ENCODE measurements around the gene WDR86.

Gene WDR86

DNA sequence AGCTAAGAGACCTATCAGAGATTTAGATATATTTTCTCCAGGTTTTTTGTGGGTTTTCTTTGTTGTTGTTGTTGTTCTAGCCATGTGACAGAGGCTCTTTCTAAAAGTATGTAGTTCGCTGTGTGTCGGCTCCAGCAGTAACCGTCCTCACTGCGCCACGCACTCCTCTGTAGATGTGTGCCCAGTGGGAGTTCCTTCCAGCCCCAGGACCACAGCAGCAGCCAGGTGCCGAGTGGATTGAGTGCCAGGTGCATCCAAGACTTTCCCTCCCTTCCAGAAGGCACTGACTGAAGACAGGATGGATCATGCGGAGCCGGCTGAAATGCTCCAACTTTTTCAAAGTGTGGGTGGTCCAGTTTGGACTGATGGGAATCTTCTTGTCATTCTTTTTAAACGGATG is 31.8 kb downstream of the WDR86 start:
- no peak for DNase-seq

DNA sequence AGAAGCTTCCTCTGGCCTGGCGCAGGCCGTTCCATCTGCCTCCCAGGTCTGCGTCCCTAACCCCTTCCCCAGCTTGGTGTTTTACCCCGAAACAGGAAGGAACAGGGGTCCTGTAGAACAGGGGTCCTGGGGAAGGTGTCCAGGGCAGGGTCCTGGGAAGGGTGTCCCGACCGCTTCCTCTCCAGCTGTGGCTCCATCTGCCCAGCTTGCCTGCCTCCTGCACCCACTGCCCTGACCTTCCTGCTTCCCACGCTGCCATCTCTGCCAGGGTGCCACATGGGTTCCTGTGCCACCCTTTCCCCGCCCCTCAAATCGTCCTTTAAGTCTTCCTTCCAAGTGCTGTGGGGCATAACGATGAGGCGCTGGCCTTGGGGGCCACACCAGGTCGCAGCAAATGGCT is 32.4 kb downstream of the WDR86 start:
- DNase-seq, result no peak

DNA sequence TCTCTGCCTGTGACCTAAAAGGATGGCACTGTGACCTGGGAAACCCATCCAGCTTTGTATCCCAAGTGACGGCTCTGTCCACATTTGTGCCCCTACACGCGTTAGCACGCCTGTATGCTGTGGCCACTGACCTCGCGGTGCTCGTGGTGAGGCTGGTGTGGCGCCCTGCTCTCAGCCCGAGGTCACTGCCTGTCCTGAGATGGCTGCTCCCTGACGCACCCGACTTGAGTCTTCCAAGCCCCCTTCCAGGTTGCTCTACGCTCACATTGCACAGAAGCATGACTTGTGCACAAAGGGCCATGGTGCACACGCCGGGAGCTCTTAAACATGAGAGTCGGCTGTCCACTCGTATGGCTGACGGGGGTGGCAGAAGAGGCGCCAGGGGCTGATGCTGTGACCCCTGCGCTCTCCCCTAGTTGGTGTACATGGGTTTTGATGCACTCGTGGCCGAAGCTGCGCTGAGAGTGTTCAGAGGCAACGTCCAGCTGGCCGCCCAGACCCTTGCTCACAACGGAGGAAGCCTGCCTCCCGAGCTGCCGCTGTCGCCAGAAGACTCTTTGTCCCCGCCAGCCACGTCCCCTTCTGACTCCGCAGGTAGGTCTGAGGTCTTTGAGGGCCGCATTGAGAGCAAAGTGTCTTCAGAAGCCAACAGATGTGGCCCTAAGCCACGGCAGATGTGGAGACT is 33.5 kb downstream of the WDR86 start:
- DNase-seq, result no peak

DNA sequence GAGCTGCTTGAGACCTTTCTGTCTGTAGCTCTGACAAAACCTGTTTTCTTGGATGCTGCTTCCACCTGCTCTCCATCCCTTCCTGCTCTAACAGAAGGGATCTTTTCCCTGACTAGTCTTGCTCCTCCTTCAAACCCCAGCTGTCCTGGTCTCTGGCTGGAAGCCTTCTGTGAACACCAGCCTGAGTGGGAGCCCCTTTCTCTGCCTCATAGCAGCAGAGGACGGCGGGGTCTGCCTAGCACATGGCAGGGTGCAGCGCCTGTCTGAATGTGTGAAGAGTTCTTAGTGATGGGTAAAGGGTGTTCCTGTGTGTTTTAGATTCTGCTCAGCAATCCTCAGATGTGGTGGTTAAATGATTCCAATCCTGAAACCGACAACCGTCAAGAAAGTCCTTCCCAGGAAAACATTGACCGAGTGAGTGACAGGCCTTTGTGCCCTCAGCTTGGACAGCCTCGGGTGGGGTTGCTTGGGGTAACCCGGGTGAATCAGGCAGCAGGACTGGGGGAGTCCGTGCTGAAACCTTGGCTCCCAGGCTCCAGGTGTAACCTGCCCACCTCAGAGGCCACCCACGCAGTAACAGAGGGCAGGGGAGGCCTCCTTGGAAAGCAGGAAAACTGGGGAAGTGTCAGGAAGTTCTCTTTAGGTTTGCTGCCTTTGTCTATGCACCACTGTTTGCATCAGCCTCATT is 34.2 kb downstream of the WDR86 start:
- DNase-seq, result no peak

DNA sequence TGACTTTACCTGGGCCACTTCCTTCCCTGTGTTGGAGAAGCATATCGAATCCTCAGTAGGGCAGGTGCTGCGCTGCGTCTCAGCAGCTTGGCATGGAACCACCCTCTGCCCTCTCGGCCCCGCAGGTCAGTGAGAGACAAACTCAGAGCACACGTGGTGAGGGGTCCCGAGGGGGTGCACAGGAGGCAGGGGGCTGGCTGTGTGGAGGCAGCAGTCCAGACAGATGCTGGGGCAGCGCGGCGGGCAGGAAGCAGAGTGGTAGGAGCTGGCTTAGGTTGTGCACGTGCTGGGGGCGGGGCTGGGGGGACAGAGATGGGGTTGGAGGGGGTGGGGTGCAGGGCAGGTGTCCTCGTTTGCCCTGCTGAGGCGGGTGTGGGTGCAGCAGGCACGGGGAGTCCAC is 35.1 kb downstream of the WDR86 start:
- no peak for DNase-seq

DNA sequence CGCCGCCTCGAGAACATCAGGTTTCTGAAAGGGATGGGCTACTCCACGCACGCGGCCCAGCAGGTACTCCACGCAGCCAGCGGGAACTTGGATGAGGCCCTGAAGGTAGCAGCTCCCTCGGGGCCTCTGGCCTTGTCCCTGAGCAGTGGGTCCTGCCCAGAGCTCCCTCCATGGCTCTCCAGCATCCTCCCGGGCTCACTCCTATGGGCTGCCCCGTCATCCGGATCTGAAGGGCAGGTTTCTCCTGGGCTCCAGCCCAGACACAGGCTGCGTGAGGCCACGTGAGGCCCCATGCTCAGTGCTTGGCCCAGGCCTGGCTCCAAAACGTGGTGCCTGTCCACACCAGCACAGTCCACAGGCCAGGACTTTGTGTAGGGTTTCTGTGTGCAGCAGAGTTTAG is 35.7 kb downstream of the WDR86 start:
- no peak for DNase-seq

DNA sequence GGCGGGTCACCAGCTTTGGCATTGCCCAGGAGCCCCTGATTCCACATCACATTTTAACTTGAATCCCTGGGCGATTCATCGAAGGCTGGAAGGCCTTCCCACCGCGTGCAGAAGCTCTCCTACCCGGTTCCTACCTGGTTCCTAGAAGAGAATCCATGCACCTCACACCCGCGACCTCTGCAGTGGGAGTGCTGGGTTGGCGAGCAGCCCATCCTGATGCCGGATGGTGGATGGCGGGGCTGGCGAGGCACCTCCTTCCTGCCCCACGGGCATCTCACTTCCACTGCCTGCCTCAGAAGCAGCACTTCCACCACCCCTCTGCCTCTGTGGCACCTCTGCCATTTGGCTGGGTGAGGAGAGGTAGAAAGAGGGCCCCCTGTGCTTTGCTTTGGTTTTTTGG is 36.2 kb downstream of the WDR86 start:
- no peak for DNase-seq

DNA sequence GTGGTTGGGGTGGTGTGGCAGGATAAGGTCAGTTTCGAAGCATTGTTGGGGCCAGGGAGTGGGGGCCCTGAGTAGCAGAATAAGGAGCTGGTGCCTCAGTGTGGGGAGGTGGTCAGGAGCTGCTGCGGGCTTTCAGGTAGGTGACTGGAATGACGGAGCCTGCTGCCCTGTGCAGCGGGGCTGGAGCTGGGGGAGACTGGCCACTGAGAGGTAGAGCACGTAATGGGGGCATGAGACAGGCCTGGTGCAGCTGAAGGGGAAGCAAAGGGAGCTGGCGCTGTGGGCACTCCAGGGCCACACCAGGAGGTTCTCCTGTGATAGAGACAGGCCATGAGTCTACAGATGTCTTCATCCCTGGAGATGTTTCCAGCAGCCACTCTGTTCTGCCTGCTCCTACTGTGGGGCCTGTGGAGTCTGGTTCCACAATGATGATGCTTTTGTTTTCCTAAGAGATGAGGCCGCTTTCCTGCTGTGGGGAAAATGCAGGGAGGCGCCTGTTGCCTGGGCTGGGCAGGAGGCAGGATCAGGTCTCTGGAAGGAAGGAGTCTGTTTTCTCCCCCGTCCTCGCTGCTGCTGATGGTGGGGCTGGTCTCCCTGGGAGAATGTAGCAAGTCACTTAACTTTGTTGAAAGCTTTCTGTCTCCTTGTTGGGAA is 37.1 kb downstream of the WDR86 start:
- no peak for DNase-seq

DNA sequence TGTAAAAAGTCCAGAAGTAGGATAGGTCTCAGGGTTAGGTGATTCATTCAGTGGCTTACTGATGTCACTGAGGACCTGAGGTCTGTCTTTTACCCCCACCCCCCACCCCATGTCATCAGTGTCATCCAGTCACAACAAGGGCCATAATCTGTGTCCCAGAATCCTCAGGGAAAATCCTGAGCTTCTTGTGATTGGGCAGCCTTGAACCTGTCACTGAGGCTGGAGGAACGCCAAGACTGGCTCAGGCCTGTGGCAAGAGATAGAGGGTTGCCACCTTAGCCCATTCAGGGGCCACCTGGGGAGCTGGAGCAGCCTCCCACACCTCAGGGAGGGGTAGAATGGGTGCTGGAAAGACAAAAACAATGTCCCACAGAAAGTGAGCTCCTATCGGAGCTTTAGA is 38.6 kb downstream of the WDR86 start:
- no peak for DNase-seq

DNA sequence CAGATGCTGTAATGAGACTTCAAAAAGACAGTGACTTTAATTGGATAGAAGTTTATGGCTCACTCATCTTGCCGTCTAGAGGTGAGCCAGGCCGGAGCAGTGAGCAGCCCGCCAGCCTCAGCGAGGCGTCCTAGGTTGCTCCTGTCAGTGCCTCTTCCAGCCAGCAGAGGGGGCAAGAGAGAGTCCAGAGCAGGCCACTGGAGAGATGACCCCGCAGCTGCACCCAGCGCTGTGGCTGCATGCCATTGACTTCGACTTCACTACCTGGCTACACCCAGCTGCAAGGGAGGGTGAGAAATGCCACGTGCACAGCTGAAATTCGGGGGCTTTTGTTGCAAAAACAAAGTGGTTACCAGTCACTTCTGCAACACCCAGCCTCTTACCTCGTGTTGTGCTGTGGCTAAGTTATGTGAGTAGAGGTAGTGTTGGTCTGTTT is 41.7 kb downstream of the WDR86 start:
- peak; percentile 82 for DNase-seq

DNA sequence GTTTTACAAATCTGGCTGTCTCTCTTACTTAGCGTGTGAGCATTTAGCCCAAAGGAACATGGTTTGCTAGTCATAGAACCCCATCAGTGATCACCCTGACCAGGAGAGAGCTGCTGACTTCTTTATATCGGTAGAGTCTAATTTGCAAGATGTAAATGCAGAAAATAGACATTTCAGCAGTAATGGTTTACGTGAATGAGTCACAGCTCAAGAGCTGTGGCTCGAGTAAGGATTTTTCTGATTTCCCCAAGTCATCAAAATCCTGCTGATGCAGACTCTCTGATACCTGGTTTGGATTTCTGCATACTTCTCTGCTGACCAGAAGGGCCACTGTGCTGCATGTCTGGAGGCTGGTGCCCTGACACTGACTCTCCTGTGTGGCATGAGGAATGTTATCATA is 42.6 kb downstream of the WDR86 start:
- no peak for DNase-seq

DNA sequence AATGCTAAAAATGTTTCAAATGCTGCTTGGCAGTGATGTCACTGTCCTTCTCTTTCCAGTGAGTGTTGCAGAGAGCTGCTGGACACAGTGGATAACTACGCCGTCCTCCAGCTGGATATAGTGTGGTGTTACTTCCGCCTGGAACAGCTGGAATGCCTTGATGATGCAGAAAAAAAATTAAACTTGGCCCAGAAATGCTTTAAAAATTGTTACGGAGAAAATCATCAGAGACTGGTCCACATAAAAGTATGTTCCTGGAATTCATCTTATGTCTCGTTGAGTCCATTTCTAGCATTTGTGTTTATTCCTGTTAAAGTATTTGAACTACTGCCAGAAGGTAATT is 43.0 kb downstream of the WDR86 start:
- DNase-seq, result no peak

DNA sequence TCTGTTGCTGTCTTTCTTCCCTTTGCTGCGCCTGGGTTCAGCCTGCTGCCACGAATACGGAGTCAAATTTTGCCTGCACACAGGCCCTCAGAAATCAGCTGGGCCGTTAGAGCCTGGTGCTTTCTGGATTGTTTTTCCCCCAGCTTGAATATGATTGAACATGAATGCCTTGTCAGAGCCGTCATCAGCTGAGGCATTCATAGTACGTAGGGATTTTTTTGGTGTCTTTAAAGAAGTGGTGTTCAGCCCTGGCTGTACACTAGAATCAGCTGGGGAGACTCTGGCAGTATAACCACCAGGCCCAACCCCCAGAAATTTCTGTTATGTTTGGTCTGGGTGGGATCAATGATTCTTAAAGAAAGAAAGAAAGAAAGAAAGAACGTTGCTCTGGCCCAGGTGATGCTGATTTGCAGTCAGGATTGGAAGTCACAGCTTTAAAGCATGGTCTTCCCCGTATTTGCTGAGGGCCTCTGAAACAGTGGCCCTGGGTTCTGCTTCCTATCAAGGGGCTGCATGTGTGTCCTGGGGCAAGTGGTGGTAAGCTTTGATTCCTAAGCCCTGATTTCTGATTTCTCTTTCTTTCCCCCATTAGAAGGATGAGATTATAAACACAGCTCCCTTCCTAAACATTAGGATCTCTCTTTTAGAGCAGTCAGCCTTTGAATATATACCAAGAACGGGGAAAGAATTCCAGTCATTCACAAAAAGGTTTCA is 43.5 kb downstream of the WDR86 start:
- DNase-seq, result no peak

DNA sequence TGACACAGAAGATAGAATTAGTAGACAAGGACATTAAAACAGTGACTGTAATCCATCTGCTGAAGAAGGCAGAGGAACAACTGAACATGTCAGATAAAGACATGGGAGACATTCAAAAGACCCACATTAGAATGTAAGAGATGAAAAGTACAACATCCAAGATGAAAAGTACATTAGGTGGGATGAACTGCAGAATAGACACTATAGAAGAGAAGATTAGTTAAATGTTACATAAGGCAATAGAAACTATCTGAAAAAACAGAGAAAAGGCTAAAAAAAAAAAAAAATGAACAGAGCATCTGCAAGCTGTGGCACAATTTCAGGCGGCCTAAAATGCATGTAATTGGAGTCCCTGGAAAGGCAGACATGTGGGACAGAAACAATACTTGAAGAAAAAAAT is 46.7 kb downstream of the WDR86 start:
- no peak for DNase-seq

DNA sequence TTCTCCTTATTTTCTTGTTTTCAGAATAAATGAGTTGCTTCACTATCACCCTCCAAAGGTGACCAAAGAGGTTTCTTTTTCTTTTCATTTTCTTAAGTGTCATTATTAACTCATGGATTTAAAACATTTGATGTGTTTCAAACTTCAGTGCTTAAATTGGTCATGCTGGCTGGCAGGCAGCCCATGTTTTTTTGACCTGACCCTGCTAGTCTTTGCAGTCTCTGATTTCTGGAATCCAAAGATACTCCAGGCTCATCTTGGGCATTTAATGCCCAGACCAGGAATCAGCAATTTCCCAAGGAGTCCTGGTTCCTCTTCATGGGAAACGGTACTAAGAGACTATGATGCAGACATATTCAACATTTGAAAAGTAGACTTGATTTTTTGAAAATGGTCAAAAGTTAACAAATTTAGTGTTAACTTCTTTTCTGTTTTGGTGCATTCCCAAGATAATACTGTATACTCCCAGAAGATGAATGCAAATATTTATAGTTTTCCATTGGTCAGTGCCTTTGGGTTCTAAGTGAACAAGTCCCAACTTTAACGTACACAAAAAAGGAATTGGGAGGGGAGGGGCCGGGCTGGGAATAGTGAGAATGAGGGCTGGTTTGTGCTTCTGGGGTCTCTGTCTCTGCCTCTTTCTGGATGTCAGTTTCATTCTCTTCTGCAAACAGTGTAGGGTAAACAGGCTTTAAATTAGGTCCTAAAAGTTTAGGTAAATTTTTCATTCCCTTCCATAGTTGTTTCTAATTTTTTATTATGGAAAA is 48.5 kb downstream of the WDR86 start:
- no peak for DNase-seq

DNA sequence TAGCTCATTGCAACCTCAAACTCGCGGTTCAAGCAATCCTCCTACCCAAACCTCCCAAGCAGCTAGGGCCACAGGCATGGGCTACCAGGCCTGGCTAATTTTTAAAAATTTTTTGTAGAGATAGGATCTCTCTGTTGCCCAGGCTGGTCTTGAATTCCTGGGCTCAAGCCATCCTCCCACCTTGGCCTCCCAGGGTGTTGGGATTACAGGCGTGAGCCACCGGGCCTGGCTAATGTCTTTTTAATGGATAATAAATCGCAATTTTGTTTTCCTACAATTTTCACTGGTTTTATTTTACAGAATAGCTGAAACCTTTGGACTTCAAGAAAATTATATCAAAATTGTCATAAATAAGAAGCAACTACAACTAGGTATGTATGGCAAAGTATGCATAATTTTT is 57.3 kb downstream of the WDR86 start:
- DNase-seq, result no peak

DNA sequence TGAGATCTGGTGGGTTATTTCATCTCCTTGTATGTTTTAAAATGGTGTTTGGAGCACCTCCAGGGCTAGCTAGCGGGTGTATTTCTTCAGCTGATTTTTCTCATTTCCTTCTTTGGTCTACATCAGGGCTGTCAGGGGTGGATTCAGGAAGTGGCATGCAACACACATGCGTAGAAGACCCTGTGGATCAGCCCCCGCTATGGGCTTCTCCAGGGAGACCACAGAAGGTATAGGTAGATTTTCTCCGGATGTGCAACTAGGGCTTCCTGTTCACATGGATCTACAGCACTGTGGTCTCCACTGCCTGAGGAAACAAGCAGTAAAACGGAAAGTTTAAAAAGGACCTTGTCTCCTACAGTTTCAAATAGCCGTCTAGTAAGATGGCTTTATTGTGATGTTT is 57.9 kb downstream of the WDR86 start:
- peak; percentile 73 for DNase-seq

DNA sequence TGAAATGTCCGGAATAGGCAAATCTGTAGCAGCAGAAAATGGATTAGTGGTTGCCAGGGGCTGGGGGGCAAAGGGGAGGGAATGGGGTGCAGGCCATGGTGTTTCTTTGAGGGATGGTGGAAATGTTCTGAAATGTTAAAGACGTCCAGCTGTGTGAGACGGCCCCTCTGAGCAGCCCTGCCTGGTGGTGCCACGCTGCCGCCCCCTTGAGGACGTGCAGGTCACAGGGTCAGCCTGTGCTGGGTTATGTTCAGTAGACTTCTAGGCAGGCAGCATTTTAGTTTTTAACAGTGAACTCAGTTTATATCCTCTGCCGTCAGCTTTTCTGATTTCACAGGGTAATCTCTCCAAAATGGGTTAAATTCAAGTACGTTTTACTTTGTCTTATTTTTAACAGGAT is 58.8 kb downstream of the WDR86 start:
- peak; percentile 64 for DNase-seq

DNA sequence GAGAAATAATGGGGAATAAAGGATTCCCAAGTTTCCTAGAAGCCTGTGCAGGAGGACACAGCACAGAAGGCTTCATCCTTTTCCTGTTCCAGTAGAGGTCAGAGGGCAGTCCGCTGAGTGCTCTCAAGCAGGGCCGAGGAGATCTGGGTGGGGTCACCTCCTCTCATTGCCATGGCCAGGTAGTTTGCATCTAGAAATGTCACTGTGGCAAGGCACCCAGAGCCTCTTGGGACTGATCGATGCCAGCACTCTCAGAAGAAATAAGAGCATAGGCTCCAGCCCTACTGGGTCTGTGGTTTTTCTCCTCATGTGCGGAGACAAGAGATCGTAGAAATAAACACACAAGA is 60.4 kb downstream of the WDR86 start:
- no peak for DNase-seq

DNA sequence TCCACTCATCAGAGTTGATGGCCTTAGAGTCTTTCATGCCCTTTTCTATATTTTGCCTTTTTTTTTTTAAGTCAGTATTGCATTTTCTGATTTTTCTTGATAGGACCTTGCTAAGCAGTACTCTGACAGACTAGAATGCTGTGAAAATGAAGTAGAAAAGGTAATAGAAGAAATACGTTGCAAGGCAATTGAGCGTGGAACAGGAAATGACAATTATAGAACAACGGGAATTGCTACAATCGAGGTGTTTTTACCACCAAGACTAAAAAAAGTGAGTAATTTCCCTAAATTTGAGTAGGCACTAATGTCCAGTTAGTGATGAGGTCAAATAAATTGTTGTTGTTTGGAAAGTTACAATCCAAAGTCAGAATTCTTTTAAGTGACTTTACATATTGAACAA is 60.9 kb downstream of the WDR86 start:
- no peak for DNase-seq

DNA sequence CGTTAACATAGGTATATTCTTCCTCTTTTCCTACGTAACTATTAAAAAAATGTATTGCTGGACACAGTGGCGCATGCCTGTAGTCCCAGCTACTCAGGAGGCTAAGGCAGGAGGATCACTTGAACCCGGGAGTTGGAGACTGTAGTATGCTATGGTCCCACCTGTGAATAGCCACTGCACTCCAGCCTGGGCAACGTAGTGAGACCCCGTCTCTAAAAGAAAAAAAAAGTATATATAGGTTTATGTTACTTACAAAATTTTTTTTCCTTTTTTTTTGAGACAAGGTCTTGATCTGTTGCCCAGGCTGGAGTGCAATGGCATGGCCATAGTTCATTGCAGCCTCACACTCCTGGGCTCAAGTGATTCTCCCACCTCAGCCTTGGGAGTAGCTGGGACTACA is 62.6 kb downstream of the WDR86 start:
- no peak for DNase-seq

DNA sequence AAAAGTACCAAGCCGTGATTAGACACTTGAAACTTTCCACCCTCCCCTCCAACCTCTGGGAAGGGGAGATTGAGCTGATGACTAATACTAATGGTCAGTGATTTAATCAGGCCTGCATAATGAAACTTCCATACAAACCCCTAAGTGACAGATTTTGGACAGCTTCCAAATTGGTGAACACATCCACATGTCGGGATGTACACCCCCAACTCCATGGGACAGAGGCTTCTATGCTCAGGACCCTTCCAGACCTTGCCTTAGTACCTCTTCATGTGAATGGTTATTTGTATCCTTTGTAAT is 63.4 kb downstream of the WDR86 start:
- DNase-seq, result no peak
